ENCODE results near the gene BCKDK.
A peak's percentile ranks its signal among the peaks of the same experiment; 100 is the strongest.

The BCKDK gene

GRCh38 chr16:31080756-31081419 is 27.3 kb upstream of the BCKDK start:
- no peak for DNase-seq

- DNase-seq: no peak
Measured at GRCh38 chr16:31081428-31082351, 26.5 kb upstream of the BCKDK start.

- DNase-seq: no peak
Measured at GRCh38 chr16:31082368-31083045, 25.7 kb upstream of the BCKDK start.

GRCh38 chr16:31083081-31083480 is 25.1 kb upstream of the BCKDK start:
- DNase-seq: no peak

DNA sequence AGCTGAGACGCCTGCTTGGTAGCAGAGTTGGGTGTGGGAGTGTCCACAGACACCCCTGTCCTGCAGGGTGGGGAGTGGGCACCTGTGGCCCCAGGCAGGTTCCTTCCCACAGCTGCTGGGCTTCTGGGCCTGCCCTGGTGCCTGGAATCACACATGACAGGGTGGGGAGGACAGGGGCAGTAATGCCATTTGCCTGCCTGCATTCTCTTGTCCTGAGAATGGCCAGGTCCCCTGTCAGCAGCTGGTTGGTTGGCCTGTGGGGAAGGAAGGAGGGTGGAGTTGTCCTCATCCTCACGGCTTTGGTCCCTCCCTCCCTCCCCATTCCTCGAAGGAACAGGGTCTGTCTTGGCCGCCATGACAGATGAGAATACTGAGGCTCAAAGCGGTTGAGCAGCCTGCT is 24.6 kb upstream of the BCKDK start:
- DNase-seq: no peak

DNA sequence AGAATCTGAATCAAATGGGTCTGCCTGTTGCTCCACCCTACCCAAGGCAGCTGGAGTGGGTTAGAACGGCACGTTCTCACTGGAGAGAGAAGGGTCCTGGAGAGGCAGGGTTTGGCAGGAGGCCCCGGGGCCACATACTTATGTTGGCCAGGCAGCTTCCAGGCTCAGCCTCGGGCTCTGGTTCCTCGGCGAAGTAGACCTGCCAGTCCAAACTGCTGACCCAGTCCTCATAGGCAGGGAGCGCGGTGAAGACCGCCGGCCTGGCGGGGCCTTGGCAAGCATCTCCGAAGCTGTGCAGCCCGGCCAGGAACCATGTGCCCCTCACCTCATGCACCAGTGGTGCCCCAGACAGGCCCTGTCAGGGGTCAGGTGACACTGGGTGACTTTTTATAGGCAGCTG is 24.2 kb upstream of the BCKDK start:
- no peak for DNase-seq

GRCh38 chr16:31084584-31085302 is 23.4 kb upstream of the BCKDK start:
- DNase-seq: no peak

- no peak for DNase-seq
Measured at GRCh38 chr16:31085411-31085810, 22.8 kb upstream of the BCKDK start.

DNA sequence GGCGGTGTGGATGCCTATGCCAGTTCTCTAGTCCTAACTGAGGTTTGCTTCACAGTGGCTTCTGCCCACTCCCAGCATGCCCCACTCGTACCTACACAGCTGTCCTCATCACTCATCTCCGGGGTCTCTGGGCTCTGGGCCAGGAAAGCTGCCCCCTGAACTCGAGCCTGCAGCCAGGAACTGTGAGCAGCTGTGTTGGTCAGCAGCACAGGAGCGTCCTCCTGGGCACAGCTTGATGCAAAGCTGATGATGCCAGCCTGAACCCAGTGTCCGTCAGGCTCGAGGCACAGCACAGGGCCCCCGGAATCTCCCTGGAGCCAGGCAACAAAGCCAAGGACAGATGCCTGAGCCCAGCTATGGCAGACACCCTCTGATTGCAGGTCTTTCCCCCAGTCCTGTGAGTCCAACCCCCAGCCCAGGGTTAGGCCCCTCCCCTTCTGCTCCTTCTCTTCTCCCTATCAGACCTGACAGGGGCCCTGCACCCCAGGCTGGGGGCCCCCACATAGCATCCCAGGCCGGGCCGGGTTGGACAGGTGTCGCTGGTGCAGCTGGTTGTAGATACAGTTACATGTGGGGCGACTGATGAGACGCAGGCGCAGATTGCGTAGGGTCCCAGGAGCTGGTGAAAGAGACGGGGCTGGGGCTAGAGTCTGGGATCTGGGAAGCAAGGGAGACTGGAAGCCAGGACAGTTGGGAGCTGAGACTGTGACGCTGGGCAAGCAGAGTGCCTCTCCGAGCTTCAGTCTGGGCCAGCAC is 22.1 kb upstream of the BCKDK start:
- DNase-seq: no peak

- no peak for DNase-seq
Measured at GRCh38 chr16:31086629-31086906, 21.6 kb upstream of the BCKDK start.

DNA sequence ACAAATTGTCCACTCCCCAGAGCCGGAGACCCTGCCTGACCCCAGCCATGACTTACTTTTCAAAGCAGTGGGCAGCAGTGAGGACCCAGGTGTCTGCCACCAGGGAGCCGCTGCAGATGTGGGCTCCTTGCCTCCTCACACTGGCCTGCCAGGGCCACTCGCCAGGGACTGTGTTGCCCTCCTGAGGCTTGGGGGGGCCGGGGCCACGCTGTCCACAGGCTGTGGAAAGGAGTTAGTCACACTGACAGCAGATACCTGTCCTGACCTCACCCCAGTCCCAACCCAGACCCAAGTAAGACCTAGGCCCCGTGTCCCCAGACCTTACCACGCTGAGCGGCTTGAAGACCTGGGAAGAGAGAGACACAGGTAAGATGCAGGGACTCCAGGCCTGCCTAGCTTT is 20.7 kb upstream of the BCKDK start:
- DNase-seq: no peak

GRCh38 chr16:31087971-31088370 is 20.2 kb upstream of the BCKDK start:
- DNase-seq: no peak

DNA sequence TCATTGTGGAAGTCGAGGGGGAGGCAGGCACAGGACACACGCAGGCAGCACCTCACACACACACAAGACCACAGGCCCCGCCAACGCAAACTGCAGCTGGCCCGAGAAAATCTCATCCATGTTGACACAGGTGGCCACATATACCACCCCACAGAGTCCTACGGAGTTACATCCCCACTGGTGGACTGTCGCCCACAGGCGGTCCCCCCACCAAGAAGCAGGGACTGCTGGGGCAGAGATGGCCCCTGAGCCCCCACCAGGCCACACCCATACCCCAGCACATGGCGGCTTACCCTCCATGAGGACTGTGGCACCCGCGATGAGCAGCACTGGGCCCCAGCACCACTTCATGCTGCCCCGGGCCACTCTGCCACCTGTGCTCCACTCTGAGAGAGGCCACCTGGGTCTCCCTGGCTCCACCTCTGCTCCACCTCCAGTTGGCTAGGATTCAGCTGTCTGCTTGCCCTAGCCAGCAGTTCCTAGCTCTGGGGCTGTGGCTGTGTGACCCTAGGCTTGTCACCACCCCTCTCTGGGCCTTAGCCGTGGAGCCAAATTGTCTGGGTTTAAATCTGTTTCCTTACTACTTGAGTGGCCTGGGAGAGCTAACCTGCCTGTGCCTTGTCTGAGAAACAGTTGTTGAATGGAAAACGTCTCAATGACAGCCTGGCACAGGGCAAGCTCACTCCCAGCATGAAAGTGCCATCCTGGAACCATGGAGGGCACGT is 19.6 kb upstream of the BCKDK start, which contains the start of gene PRSS53:
PRSS53 (minus strand) TSS at position 485 of the 725 bp plus-strand sequence; CDS start at position 351, 134 bp downstream.
- DNase-seq: peak; percentile 28

DNA sequence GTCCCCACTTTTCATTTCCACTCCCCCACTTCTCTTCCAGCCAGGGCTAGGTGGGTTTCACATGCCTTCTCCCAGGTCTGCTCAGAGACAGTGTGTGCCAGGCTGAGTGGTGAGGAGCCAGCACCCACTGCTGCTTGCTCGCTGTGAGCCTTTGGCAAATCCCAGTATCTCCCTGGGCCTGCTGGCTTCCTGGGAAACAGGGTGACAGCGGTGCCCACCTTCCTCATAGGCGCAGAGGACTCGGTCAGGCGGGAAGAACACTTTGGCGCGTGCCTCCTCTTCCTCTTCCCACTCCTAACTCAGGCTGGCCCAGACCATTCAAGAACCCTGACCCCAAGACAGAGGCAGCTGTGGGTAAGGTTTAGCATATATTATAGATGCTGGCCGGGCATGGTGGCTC is 19.0 kb upstream of the BCKDK start:
- no peak for DNase-seq

DNA sequence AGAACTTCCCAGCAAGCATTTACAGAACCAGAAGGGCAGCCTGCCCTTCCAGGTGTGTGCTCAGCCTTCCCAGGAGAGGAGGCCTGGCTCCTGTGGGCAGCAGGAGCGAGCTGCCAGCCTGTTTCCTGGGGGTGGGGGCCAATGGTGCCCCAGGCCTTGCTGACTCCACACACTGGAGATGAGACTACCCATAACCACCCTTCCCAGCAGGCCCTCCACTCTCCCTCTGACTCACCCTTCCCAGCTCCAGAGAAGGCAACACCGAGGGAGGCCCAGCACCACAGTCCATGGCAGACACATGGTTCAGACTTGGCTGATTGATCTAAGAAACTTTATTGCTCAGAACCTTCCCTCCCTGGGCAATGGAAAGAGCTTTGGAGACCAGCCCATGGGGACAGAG is 17.6 kb upstream of the BCKDK start:
- DNase-seq: no peak

- no peak for DNase-seq
Measured at GRCh38 chr16:31092330-31092729, 15.9 kb upstream of the BCKDK start.

DNA sequence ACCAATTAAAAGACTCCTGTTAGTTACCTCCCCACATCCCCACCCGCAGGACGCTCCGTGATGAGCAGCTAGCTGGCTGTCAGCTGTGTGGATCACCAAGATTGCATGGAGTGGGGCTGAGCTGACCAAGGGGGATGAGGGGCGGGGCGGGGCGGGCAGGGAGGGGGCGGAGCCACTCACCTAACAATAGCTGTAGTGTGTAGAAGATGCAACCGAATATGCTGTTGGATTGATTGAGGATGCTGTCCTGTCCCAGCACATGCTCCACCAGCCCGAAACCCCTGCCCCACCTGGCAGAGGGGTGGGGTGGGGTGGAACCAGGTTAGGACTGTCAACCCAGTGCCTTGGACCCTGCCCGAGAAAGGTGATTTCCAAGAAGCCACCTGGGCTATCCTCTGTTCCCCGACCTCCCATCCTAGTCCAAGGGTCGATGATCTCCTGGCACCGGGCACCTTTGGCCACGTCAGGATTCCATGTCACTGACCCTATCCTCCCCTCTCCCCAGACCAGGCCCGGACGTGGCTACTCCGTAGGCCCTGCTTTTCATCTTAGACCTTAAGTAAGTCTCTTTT is 15.0 kb upstream of the BCKDK start:
- no peak for DNase-seq

- no peak for DNase-seq
Measured at GRCh38 chr16:31094088-31094423, 14.1 kb upstream of the BCKDK start.

DNA sequence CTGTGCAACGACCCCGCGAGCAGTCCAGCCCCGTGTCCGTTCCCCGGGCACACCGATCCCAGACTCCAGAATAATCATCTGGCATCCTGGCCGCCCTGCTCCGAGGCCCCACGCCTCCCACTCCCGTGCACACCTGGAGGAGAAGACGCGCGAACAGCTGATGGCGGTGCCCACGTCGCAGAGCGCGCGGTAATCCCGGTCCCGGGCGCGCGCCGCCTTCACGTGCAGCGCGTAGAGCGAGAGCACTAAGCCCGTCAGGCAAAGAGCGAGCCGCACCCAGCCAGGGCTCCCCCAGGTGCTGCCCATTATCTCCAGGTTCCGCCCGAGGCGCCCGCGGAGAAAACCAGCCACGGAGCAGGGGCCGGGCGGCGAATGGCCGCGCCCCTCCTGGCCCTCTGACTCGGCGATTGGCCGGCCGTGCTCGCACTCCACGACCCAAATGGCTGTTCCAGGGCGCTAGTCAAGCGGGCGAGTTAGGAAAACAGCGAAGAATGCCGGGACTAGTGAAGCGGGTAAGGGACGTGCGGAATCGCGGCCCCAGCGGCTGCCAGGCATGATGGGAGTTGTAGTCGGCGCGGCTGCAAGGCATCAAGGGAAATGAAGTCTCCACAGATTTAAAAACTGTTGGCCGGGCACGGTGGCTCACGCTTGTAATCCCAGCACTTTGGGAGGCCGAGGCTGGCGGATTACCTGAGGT is 13.6 kb upstream of the BCKDK start, which contains the start of gene VKORC1:
VKORC1 (minus strand) TSS at position 374 of the 697 bp plus-strand sequence; CDS start at position 306, 68 bp downstream.
- DNase-seq: peak; percentile 94

DNA sequence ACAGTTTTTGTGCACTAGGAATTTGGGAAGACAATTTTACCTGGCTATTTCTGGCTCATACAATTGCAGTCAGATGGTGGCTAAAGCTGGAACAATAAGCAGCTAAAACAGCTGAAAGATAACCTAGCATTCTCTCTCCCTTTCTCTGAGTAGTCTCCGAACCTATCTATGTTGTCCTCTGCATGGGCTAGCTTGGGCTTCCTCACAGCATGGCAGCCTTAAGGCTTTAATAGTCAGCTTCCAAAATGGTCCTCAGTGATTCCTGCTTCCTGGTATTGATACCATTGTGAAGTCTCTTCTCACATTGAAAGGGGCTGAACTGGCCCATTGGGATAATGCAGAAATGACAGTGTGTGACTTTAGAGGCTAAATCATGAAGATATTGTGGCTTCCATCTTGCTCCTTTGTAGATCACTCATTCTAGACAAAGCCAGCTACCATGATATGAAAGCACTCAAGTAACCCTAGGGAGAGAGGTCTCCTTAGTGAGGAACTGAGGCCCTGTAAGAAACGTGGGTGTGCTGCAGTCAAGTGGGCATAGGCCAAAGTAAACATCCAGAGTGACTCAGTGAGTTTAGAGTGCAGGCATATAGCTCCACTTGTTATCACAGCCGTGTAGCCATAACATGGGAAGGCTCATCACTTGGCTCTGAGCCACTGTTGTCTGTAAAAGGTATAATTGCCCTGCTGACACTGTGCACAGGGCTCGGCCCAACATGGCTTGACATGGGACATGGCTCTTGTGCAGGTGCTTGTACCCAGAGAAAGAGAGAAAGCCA is 8.1 kb upstream of the BCKDK start:
- no peak for DNase-seq
